A549 treated with GW870086 at 1 μM for 4 hours (cell line): Measurements from ENCODE around the gene ACP5. TPM values are rescaled to one million over a fixed set of nuclear protein-coding genes. Genes with fewer than 3 reads are reported as not detected.

Source experiments
- total RNA-seq: library from RNA; stranded (reverse); fragments of 200-300 nt; extraction: Qiagen RNA extraction; gene quantifications from 5 replicates; pipeline ENCODE4 v1.2.3, GENCODE V29; 2022; ENCODE audit warnings: low read depth

Gene ACP5
- total RNA-seq = 0.26 to 0.55 TPM (median 0.39 TPM) in 4 of 5 replicates, not detected in the other

GRCh38 chr19:11577451-11578257 is at the start of gene ACP5:
ACP5 (minus strand) TSS chr19:11577645; CDS start chr19:11577317, 328 bp downstream.

GRCh38 chr19:11597202-11598102 is 20.0 kb upstream of the ACP5 start, which contains the start of gene ZNF627:
ZNF627 (plus strand) TSS chr19:11597483; CDS start chr19:11597628, 145 bp downstream.

GRCh38 chr19:11558881-11559828 is 18.3 kb downstream of the ACP5 start, which contains the start of gene ELOF1:
ELOF1 (minus strand) TSS chr19:11559230; CDS start chr19:11554347, 4,883 bp downstream.

GRCh38 chr19:11538232-11539036 is 39.0 kb downstream of the ACP5 start, which contains the start of gene CNN1:
CNN1 (plus strand) TSS chr19:11538851; CDS start chr19:11538928, 77 bp downstream.

GRCh38 chr19:11528551-11529341 is 48.7 kb downstream of the ACP5 start, which contains the start of gene ECSIT:
ECSIT (minus strand) TSS chr19:11529134; CDS start chr19:11519170, 9,964 bp downstream.

Other genes with a start within 250 kb of the ACP5 start
- 3.3 to 5.0 TPM (median 4.4 TPM) in 5 replicates for gene RAB3D, start 238.0 kb downstream of the ACP5 start, total RNA-seq
- gene TMEM205, start 231.4 kb downstream of the ACP5 start, total RNA-seq = 93.3 to 126 TPM (median 112 TPM) in 5 replicates
- gene CCDC159, start 231.1 kb downstream of the ACP5 start, total RNA-seq = 3.1 to 4.8 TPM (median 4.0 TPM) in 5 replicates
- 7.3 to 10.9 TPM (median 9.5 TPM) in 5 replicates for gene PLPPR2, start 222.2 kb downstream of the ACP5 start, total RNA-seq
- 1.5 to 2.2 TPM (median 2.0 TPM) in 5 replicates for gene SWSAP1, start 203.0 kb downstream of the ACP5 start, total RNA-seq
- gene EPOR, start 193.3 kb downstream of the ACP5 start, total RNA-seq = 3.1 to 6.8 TPM (median 4.0 TPM) in 5 replicates
- gene RGL3, start 158.3 kb downstream of the ACP5 start, total RNA-seq = 0.66 to 2.4 TPM (median 1.9 TPM) in 5 replicates
- gene ODAD3, start 142.5 kb downstream of the ACP5 start, total RNA-seq = 0.82 to 2.4 TPM (median 1.1 TPM) in 5 replicates
- 242 to 262 TPM (median 254 TPM) in 5 replicates for gene PRKCSH, start 142.0 kb downstream of the ACP5 start, total RNA-seq
- gene ELAVL3, start 96.6 kb downstream of the ACP5 start, total RNA-seq = 0.05 to 0.19 TPM (median 0.11 TPM) in 4 of 5 replicates, not detected in the other
- 3.6 to 6.0 TPM (median 4.2 TPM) in 5 replicates for gene ZNF653, start 71.8 kb downstream of the ACP5 start, total RNA-seq
- 25.8 to 32.7 TPM (median 31.3 TPM) in 5 replicates for gene ECSIT, start 48.5 kb downstream of the ACP5 start, total RNA-seq
- gene CNN1, start 38.8 kb downstream of the ACP5 start, total RNA-seq = 0.25 to 0.80 TPM (median 0.48 TPM) in 5 replicates
- gene ELOF1, start 18.4 kb downstream of the ACP5 start, total RNA-seq = 90.8 to 109 TPM (median 97.1 TPM) in 5 replicates
- gene ZNF627, start 19.8 kb upstream of the ACP5 start, total RNA-seq = 2.0 to 5.0 TPM (median 3.8 TPM) in 5 replicates
- gene ZNF823, start 161.3 kb upstream of the ACP5 start, total RNA-seq = 2.0 to 3.4 TPM (median 2.6 TPM) in 5 replicates
- gene ZNF441, start 189.4 kb upstream of the ACP5 start, total RNA-seq = not detected in 5 replicates
- gene ZNF491, start 220.9 kb upstream of the ACP5 start, total RNA-seq = not detected in 5 replicates
- 0.05 to 0.21 TPM (median 0.12 TPM) in 3 of 5 replicates, not detected in the others for gene ZNF440, start 236.6 kb upstream of the ACP5 start, total RNA-seq